ENCODE results near the gene AQP5. TPM values are rescaled to one million over a fixed set of nuclear protein-coding genes. Genes with fewer than 3 reads are reported as not detected.

AQP5 gene
- total and polyA plus RNA-seq, 2 of the 8 experiments (the other 6 are each of a cell fraction or from before 2014, with no cell fraction given): 2.5 to 3.2 TPM

DNA sequence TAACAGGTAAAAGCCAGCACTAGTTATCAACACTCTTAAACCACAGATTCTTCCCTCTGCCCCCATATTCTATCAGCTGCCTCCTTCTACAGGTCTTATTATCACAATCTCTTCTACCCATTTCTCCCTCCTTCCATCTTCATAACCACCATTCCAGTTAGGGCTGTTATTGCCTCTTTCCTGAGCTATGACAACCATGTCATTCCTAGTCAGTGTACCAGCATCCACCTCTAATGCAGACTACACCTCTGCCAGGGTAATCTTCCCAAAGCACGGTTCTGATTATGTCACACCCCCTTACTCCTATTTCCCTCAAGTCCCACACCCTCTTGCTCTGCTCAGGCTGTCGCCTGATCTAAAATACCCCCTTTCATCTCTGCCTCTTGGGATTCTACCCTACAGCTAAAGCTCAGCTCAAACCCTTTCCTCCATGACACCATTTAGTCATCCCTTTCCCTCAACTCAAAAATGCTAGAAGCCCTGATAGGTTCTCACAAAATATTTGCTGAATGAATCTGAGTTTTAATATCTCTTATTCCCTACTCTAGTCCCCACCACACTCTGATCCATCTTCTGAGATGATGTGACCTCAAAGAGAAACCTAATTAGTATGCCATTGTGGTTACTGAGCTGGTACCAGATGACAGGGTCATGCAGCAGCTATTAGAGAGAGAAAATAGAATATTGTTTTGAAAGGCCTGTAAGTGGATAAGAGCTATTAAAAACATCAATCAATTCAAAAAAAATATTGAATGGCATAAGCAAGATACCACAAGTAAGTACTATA is 51.9 kb downstream of the AQP5 start:
- Histone ChIP-seq H4K91ac (replicated peaks; ENCODE audit: insufficient read length, low read length) (no peak overlapping the region), H2BK20ac (ENCODE audit: low read length) (no peak overlapping the region), H2BK15ac (ENCODE audit: low read length) (no peak overlapping the region), H3K14ac (ENCODE audit: insufficient read length) (no peak overlapping the region), H3K36me3 (ENCODE audit: control insufficient read depth in 2 of 4, insufficient read depth in 4 of 4, low read length in 3 of 4) (peaks cover 0 to 12% (median 2%) of the 10 kb centered on the region in 4 experiments; a peak in 2 of 8 replicates), H4K8ac (ENCODE audit: extremely low read depth, insufficient read depth, low read length) (no peak overlapping the region), H3K9me3 (ENCODE audit: insufficient read depth in 2 of 2, low read depth in 1 of 2, low read length in 1 of 2) (no peaks in the 10 kb centered on the region), H3K4ac (replicated peaks; ENCODE audit: insufficient read length, low read depth, low read length) (no peak overlapping the region), H2BK120ac (replicated peaks; ENCODE audit: low read depth, low read length) (no peak overlapping the region), H3K18ac (ENCODE audit: extremely low read depth, low read length) (no peak overlapping the region), H4K5ac (ENCODE audit: insufficient read length, low read depth, low read length) (no peak overlapping the region), H3K79me2 (ENCODE audit: control insufficient read depth in 1 of 2, insufficient read depth in 2 of 2, low read length in 2 of 2) (peaks cover 0 to 22% of the 10 kb centered on the region in 2 experiments; a peak in 2 of 4 replicates), H3K27ac (ENCODE audit: low read depth, low read length) (no peak overlapping the region), H2BK5ac (ENCODE audit: low read depth, low read length) (no peak overlapping the region), H2AK5ac (ENCODE audit: low read depth, low read length) (no peak overlapping the region), H3K56ac (replicated peaks; ENCODE audit: insufficient read length, low read depth, low read length) (no peak overlapping the region), H2BK12ac (ENCODE audit: low read depth, low read length) (no peak overlapping the region), H3K79me1 (ENCODE audit: low read depth, low read length) (peaks cover 4% of the 10 kb centered on the region), H3K23me2 (ENCODE audit: low read depth, low read length) (peaks cover 2% of the 10 kb centered on the region; the same call in 1 of the 2 replicates), H3K4me2 (ENCODE audit: insufficient read depth in 1 of 2, low read depth in 2 of 2, low read length in 2 of 2) (no peak overlapping the region), H3K4me1 (replicated peaks in 1 of 4; ENCODE audit: control insufficient read depth in 3 of 4, insufficient read depth in 4 of 4, low read length in 3 of 4) (peaks cover 0 to 2% (median 0%) of the 10 kb centered on the region in 4 experiments; a peak in 1 of 7 replicates), H4K20me1 (replicated peaks in 1 of 2; ENCODE audit: control insufficient read depth in 1 of 2, insufficient read depth in 2 of 2, low read length in 2 of 2) (no peaks in the 10 kb centered on the region), H3K4me3 (ENCODE audit: extremely low read depth in 1 of 4, insufficient read depth in 2 of 4, low read depth in 3 of 4, low read length in 4 of 4) (no peak overlapping the region), H2AFZ (ENCODE audit: low read length) (no peak overlapping the region), H3K9ac (replicated peaks in 1 of 4; ENCODE audit: extremely low read depth in 1 of 4, low read depth in 3 of 4, low read length in 3 of 4) (no peak overlapping the region; a peak in 1 of 7 replicates), H3K23ac (ENCODE audit: insufficient read length) (no peak overlapping the region), H3K27me3 (replicated peaks in 1 of 4; ENCODE audit: control insufficient read depth in 3 of 4, extremely low read depth in 1 of 4, insufficient read depth in 3 of 4, low read length in 3 of 4) (no peaks in the 10 kb centered on the region)
- DNase-seq (ENCODE audit: low read depth in 1 of 2, low spot score in 2 of 2) (no peak), FAIRE-seq (no peak)
- POLR2A ChIA-PET (ENCODE audit: partially characterized antibody): no interaction called here
- 83% methylated on average over 2 of the region's 2 CpGs; no CpG with 5 or more reads in 1 of the 2 experiments for WGBS, 2 experiments (ENCODE audit: extremely low coverage in 1 of 2, insufficient coverage in 1 of 2, insufficient read length in 1 of 2, insufficient replicate concordance in 2 of 2, low coverage in 1 of 2, low lambda C conversion rate in 2 of 2, missing lambda C conversion rate in 1 of 2)
- CTCF ChIA-PET (ENCODE audit: partially characterized antibody): interaction anchor here (0.8 to 1.9 kb wide), 4 partner anchors 10 to 236 kb away, joined by 3 to 8 read pairs (median 4); no protein-coding TSS in a partner anchor
- TF ChIP-seq RFX5 (IDR thresholded peaks at IDR 0.05; ENCODE audit: borderline replicate concordance, low read depth, low read length) (no peak), GABPA (IDR thresholded peaks at IDR 0.05; ENCODE audit: borderline replicate concordance, insufficient read depth, low read length) (no peak), JUN (IDR thresholded peaks at IDR 0.05; ENCODE audit: low read depth, low read length) (no peak), RAD21 (IDR thresholded peaks at IDR 0.05 in 1 of 2, conservative IDR thresholded peaks at IDR 0.05 in 1 of 2; ENCODE audit: low read depth in 2 of 2, low read length in 2 of 2) (no peak), TBP (IDR thresholded peaks at IDR 0.05; ENCODE audit: low read depth, low read length) (no peak), SP1 (IDR thresholded peaks at IDR 0.05; ENCODE audit: low read depth, low read length) (no peak), NANOG (IDR thresholded peaks at IDR 0.05; ENCODE audit: insufficient read depth, low read depth, low read length, poor library complexity, severe bottlenecking) (no peak), KDM1A (IDR thresholded peaks at IDR 0.05; ENCODE audit: borderline replicate concordance, low read length) (no peak), SRF (IDR thresholded peaks at IDR 0.05; ENCODE audit: low read depth, low read length) (no peak)

Measured in H1 (cell line).